Nephron progenitor cell (in vitro differentiated cells): ENCODE data around the gene TAAR1.
"Not testable (repeated sequence)": the region's sequence is repeated elsewhere in the genome, so short reads cannot be mapped to it uniquely, and the experiment has no call there.

ENCODE experiments used
- DNase-seq: peaks from one replicate; pipeline ENCODE4 v3.0.0; 2021
- H3K27ac Mint-ChIP-seq: 2 replicates; pipeline ENCODE4 v1.8.0; 2021; ENCODE audit warnings: mild to moderate bottlenecking, moderate library complexity, mixed read lengths
- H3K27me3 Mint-ChIP-seq: 2 replicates; pipeline ENCODE4 v1.8.0; 2021; ENCODE audit warnings: mild to moderate bottlenecking, low read depth, mixed read lengths; ENCODE audit not compliant: poor library complexity
- H3K36me3 Mint-ChIP-seq: 2 replicates; pipeline ENCODE4 v1.8.0; 2021; ENCODE audit warnings: low read depth, mixed read lengths
- H3K4me1 Mint-ChIP-seq: 2 replicates; pipeline ENCODE4 v1.8.0; 2021; ENCODE audit warnings: mixed read lengths
- H3K4me3 Mint-ChIP-seq: 2 replicates; pipeline ENCODE4 v1.8.0; 2021; ENCODE audit warnings: mild to moderate bottlenecking, moderate library complexity, mixed read lengths
- H3K9me3 Mint-ChIP-seq: 2 replicates; pipeline ENCODE4 v1.8.0; 2021; ENCODE audit warnings: mild to moderate bottlenecking, moderate library complexity, mixed read lengths
- TF ChIP-seq, protein P1 (sequence below): fragments of 200-600 bp; sonication (generic); IDR thresholded peaks from 2 replicates; pipeline ENCODE4 v1.5.0; 2021; ENCODE audit warnings: antibody characterized with exemption

Gene TAAR1

DNA sequence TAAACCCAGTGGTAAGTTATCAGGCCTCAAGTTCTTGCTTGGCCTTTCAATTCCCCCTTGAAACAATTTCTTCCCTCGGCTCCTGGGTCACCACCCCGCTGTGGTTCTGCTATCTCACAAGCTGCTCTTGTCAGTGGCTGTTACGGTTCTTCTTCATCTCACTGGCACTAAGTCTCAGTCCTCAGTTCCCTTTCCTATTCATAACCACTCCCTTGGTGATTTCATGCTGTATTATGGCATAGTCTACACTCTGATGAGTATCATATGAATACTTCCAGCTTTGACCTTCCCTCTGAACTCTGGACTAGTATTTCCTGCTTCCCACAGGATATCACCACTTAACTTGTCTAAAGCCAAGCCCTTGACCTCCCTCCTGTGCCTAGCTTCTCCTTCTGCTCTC, 7.9 kb downstream of the TAAR1 start:
- no peaks in the 10 kb centered on the region for H3K27me3 Mint-ChIP-seq
- DNase-seq: no peak
- no peaks in the 10 kb centered on the region for H3K4me1 Mint-ChIP-seq
- H3K4me3 Mint-ChIP-seq: no peak overlapping the region
- H3K36me3 Mint-ChIP-seq: no peaks in the 10 kb centered on the region
- no peak overlapping the region for H3K27ac Mint-ChIP-seq
- no peaks in the 10 kb centered on the region for H3K9me3 Mint-ChIP-seq
- TF ChIP-seq, protein P1, sequence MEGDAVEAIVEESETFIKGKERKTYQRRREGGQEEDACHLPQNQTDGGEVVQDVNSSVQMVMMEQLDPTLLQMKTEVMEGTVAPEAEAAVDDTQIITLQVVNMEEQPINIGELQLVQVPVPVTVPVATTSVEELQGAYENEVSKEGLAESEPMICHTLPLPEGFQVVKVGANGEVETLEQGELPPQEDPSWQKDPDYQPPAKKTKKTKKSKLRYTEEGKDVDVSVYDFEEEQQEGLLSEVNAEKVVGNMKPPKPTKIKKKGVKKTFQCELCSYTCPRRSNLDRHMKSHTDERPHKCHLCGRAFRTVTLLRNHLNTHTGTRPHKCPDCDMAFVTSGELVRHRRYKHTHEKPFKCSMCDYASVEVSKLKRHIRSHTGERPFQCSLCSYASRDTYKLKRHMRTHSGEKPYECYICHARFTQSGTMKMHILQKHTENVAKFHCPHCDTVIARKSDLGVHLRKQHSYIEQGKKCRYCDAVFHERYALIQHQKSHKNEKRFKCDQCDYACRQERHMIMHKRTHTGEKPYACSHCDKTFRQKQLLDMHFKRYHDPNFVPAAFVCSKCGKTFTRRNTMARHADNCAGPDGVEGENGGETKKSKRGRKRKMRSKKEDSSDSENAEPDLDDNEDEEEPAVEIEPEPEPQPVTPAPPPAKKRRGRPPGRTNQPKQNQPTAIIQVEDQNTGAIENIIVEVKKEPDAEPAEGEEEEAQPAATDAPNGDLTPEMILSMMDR: no peak

DNA sequence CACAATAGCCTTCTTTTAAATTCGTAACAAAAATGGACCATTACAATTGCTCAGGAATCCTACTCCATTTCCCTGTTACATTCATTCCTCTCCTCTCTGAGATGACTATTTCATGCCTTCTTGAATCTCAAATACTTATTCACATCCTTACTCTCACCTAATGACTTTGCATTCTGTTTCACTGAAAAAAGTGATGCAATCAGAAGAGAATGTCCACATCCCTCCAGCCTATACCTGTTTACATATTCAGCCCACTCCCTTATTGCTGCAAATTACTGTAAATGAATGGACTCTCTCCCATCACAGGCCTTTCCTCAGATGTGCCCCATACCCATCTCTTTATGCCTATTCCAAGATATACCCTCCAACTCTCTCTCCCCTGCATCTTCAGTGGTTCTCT, 8.6 kb downstream of the TAAR1 start:
- Mint-ChIP-seq H3K9me3 (no peaks in the 10 kb centered on the region), H3K4me1 (no peaks in the 10 kb centered on the region), H3K4me3 (no peak overlapping the region), H3K27me3 (no peaks in the 10 kb centered on the region), H3K36me3 (no peaks in the 10 kb centered on the region), H3K27ac (no peak overlapping the region)
- DNase-seq: no peak
- TF ChIP-seq, protein P1: no peak

DNA sequence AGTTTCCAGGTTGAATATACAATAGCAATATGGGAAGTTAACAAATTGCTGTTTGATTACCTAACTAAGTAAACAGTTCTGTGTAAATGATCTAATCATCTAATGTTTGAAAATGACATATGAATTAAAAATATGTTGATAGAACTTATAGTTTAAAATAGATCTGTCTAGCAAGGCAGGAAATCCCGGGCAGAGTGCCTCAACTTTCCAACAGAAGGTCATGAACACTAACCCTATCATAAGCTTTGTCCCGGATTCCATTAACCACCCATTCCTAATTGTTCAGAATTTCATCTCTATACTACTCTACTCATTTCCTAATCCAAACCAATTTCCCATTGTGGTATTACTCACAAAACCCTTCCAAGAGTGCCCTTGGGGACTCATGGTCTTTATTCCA, 10.2 kb downstream of the TAAR1 start:
- Mint-ChIP-seq H3K4me1 (no peaks in the 10 kb centered on the region), H3K4me3 (no peak overlapping the region), H3K27me3 (no peaks in the 10 kb centered on the region), H3K9me3 (no peaks in the 10 kb centered on the region), H3K36me3 (no peaks in the 10 kb centered on the region), H3K27ac (no peak overlapping the region)
- TF ChIP-seq, protein P1: no peak
- DNase-seq: no peak

DNA sequence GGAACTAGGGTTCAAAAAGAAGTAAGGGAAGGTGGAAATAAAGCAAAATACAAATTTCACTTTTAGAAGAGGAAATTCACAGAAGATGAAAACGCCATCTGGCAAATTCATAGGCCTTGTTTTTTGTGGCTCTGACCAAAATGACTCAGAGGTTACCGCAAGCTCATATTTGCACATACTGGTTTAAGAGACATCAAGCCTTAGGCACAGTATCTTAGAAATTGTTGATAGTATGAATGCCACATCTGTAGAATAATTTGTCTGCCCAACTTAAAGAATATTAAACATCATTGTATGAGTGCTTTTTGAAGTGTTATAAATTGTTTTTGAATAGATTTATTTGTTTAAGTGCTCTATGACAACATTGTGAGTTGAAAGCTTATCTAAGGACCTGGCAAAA, 10.6 kb downstream of the TAAR1 start:
- no peak for DNase-seq
- no peaks in the 10 kb centered on the region for H3K36me3 Mint-ChIP-seq

DNA sequence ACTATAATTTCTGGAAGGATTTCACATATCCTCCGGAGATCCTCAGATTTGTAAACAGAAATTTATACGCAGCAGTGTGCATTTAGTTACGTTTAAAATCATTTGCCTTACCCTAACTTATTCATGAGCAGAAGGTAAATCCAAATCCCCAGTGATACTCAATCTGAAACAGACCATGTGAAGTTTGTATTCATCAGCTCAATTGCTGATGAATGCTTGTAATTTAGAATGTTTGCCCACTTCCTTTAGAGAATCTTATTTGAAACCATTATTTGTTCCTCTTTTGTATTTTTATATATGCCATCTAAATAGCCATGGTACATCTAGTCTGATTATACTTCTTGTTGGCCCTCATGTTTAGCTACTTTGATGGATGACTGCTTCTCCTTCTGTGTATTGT, 15.4 kb downstream of the TAAR1 start:
- Mint-ChIP-seq H3K27me3 (peaks cover 3% of the 10 kb centered on the region), H3K4me3 (no peak overlapping the region), H3K27ac (no peak overlapping the region), H3K36me3 (no peaks in the 10 kb centered on the region), H3K9me3 (peaks cover under 1% of the 10 kb centered on the region), H3K4me1 (no peaks in the 10 kb centered on the region)
- no peak for DNase-seq
- TF ChIP-seq, protein P1: no peak

More for the DNA sequence above, 10.6 kb downstream of the TAAR1 start:
- H3K27ac Mint-ChIP-seq: no peak overlapping the region
- no peak overlapping the region for H3K4me3 Mint-ChIP-seq
- no peaks in the 10 kb centered on the region for H3K9me3 Mint-ChIP-seq
- no peaks in the 10 kb centered on the region for H3K27me3 Mint-ChIP-seq
- no peaks in the 10 kb centered on the region for H3K4me1 Mint-ChIP-seq
- TF ChIP-seq, protein P1: no peak

DNA sequence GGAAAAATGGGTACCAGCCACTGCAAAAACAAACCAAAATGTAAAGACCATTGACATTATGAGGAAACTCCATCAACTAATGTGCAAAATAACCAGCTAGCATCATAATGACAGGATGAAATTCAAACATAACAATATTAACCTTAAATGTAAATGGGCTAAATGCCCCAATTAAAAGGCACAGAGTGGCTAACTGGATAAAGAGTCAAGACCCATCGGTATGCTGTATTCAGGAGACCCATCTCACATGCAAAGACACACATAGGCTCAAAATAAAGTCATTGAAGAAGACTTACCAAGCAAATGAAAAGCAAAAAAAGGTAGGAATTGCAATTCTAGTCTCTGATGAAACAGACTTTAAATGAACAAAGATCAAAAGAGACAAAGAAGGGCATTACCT, 21.8 kb downstream of the TAAR1 start:
- DNase-seq, H3K27me3 Mint-ChIP-seq, H3K4me3 Mint-ChIP-seq, H3K27ac Mint-ChIP-seq, H3K36me3 Mint-ChIP-seq: not testable (repeated sequence)
- peaks cover 27% of the 10 kb centered on the region for H3K9me3 Mint-ChIP-seq
- peaks cover 11% of the 10 kb centered on the region for H3K4me1 Mint-ChIP-seq

DNA sequence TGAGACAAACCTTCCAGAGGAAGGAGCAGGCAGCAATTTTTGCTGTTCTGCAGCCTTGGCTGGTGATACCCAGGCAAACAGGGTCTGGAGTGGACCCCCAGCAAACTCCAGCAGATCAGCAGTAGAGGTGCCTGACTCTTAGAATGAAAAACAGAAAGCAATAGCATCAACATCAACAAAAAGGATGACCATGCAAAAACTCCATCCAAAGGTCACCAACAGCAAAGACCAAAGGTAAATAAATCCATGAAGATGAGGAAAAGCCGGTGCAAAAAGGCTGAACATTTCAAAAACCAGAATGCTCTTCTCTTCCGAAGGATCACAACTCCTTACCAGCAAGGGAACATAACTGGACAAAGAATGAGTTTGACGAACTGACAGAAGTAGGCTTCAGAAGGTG, 23.1 kb downstream of the TAAR1 start:
- H3K4me3 Mint-ChIP-seq, DNase-seq, H3K27me3 Mint-ChIP-seq, H3K27ac Mint-ChIP-seq, H3K36me3 Mint-ChIP-seq: not testable (repeated sequence)
- H3K4me1 Mint-ChIP-seq: peaks cover 15% of the 10 kb centered on the region
- H3K9me3 Mint-ChIP-seq: peaks cover 27% of the 10 kb centered on the region

DNA sequence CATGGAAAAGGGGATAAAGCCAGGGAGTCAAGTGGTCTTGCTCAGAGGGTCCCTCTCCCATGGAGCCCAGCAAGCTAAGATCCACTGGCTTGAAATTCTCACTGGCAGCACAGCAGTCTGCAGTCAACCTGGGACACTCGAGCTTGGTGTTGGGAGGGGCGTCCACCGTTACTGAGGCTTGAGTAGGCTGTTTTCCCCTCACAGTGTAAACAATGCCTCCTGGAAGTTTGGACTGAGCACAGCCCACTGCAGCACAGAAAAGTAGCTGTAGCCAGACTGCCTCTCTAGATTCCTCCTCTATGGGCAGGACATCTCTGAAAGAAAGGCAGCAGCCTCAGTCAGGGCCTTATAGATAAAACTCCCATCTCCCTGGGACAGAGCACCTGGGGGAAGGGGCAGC, 23.7 kb downstream of the TAAR1 start:
- not testable (repeated sequence) for H3K27me3 Mint-ChIP-seq, H3K27ac Mint-ChIP-seq, H3K36me3 Mint-ChIP-seq, H3K4me3 Mint-ChIP-seq, DNase-seq
- Mint-ChIP-seq H3K4me1 (peaks cover 20% of the 10 kb centered on the region), H3K9me3 (peaks cover 27% of the 10 kb centered on the region)
